HG03066 (cell line): ENCODE measurements around the gene FANCB.

Experiments used
- ATAC-seq: cut with Tn5 transposase; IDR thresholded peaks from one replicate; pipeline ENCODE4 v1.9.1; 2021; ENCODE audit warnings: low read depth; ENCODE audit not compliant: unreplicated experiment

Gene FANCB

DNA sequence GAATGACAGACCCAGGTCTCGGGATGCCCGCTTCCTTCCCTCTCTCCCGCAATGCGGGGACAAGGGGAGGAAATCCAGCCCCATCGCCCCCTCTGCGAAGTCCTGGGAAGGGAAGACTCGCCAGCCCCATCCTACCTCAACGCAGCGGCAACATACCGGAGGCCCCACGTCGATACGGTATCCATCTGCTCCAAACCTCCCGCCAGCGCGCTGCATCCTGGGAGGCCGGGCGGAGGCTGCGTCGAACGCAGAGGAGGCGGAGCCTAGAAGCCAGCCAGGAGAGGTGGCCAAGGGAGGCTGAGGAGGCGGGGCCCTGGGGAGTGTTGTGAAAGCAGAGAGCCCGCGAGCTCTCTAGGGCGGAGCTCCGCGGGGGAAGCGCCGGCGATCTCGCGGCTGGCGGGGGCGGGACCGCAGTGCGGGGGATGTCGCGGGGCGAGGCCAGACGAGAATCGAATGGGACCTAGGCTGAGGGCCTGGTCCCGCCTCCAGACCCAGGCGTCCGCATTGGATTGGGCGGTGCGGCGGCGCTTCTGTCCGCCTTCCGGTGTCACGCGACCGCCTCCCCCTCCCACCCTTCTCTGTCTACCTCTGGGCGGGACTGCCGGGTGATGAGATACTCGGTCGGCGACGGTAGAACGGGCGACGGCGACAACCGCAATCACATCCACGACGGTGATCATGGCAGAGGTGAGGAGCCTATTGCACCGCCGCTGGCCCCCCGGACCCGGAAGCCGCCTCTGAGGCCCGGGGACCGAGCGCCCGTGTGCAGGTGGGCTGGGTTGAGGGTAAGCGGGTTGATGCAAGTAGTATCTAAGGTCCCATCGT lies at the start of gene FANCB, which contains the start of gene MOSPD2:
TSS of gene FANCB (minus strand) at position 219 of the 825 bp plus-strand sequence. CDS start 7,559 bp downstream, outside the sequence.
TSS of gene MOSPD2 (plus strand) at position 571 of the 825 bp plus-strand sequence. CDS start at position 679, 108 bp downstream.
- ATAC-seq, result peak; percentile 94

DNA sequence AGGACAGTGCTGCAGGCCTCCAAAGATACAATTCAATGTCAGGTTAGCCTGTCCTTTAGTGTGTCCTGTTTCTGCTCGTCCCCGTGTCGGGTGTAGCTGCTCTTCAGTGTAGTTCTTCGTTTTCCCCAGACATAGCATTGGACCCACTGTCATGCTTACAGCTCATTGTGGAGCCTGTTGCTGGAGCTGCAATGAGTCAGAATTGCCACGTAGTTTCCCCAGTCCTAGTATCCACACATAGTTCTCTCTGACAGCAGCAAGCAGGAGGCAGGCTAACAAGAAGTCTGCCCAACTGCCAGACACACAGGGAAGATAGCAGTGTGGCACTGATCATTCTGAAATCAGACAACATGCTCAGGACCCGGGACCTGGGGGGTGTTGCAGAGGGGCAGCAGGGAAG lies 49.6 kb upstream of the FANCB start:
- no peak for ATAC-seq

DNA sequence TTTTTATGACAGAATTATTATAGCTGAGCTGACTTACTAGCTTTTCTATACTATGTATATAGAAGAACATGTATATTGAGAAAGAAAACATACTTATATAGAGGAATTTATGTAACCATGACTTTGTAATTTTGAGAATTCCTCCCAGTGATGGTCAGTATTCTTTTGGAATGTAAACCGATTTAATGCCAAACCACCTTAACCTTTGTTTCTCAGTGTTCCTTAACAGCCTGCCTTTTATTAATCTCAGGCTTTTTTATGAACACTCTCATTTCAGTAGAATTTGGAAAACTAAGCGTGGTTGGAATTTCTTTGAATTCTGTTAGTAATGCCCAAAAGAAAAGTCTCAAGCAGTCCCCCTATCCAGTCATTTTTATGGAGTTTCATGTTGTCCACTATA lies 47.3 kb upstream of the FANCB start:
- no peak for ATAC-seq

DNA sequence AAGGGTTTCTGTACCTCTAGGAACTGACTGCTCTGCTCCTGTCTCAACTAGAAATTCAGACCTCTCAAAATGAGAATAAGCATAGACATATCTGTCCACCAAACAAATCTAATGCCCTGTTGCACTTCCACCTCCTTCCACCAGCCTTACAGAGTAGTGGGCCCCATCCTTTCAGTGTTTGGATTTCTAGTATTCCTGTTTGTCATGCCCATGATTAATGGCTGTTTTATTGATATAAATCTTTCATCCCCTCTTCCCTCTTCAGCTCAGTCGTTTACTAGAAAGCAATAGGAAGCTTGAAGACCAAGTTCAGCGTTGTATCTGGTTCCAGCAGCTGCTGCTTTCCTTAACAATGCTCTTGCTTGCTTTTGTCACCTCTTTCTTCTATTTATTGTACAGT lies 46.5 kb upstream of the FANCB start:
- no peak for ATAC-seq

DNA sequence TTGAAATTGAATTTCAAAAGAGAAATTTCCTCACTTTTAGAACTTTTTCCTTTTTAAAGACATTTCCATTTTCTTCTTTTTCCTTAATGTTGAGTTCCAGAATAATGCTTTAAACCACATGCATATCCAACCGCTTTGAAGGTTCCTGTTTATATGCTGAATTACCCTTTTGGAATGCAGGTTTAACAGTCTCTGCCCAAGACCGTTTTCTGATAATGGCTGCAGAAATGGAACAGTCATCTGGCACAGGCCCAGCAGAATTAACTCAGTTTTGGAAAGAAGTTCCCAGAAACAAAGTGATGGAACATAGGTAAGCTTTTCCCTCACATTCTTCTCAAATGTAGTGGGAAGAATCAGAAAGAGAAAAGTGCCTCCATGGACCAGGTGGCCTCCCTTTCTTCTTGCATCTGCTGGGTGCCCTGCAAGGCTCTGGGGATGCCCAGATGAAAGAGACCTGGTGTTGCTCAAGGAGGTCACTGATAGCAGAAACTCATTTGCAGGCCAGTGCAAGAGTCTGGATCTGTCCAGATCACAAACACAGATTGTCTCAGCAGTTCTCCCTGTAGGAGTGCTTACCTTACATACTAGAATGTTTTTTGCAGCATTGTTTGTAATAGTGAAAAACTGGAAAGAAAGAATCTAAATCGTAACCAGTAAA lies 43.3 kb upstream of the FANCB start:
- no peak for ATAC-seq

DNA sequence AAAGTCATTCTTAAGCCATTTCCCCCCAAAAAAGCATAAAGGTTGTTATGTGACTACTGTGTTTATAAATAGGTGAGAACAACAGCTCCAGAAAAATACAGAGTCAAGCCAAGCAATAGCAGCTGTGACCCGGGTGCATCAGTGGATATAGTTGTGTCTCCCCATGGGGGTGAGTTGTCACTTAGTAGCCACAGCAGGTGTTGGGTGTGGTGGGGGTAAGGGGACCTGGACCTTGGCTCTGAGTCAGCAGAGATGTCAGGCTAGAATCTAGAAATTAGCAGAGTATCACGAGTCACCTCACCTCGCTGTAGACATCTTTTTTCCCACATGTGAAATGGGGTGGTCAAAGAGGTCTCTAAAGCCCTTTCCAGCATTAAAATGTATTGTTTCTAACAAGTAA lies 42.7 kb upstream of the FANCB start:
- no peak for ATAC-seq

DNA sequence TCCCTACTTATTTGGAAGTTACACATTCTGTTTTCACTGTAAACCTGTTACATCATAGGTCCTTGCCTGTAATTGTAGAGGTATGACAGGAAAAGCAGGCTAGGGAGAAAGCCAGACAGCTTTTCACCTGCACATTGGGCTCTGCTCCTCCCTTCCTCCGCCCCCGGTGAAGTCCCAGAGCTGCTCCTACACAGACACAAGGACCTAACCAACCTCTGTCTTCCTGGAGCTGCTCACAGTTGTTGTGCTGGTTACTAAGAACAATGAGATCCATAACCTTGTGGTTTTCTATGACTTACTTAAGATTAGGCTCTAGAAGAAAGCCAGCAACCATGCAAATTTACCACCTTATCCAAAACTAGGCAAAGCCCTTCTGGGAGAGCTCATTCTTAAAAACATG lies 40.4 kb upstream of the FANCB start:
- no peak for ATAC-seq

DNA sequence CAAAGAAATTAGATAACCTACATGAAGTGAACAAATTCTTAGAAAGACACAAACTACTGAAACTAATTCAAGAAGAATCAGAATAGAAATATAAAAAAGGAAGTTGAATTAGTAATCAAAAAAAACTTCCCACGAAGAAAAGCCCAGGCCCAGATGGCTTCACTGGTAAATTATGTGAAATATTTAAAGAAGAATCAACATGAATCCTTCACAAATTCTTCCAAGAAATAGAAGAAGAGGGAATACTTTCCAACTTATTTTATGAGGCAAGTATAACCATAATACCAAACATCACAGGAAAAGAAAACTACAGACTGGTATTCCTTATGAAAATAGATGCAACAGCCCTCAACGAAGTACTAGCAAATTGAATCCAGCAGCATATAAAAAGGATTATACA lies 31.0 kb upstream of the FANCB start:
- ATAC-seq, result no peak

DNA sequence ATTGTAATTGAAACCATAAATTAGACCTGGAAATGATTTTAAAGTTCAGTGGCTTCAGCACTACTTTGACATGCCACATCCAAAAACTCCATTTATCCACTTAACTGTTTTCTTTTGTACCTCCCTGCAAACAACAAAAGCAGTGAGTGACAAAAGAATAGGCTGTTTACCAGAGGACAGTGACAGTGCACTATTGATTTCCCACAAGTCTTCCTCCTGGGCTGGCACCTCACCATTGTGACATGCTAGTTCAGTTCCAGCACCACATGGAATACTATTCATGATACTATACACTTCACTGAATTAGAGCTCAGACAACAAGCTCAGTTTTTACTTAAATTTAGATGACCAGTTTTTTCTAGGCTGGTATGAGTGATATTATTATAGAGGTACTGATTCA lies 29.7 kb upstream of the FANCB start:
- ATAC-seq, result no peak

DNA sequence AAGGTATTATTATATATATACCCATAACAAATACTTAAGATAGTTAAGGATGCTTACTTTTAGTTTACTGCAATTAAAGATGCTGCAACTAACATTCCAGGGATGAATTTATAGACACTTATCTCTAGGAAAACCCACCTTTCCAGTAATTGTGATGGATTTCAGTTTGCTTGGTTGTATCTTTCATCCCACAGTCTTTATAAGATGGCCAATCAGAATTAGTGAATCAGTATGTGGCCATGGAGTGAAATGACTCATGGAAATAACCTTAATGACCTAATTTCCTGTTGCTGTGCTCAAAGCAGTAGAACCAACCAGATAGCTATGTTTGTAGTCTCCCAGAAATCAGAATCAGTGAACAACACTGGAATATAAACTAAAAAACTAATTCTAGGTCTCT lies 26.7 kb upstream of the FANCB start:
- ATAC-seq, result no peak

DNA sequence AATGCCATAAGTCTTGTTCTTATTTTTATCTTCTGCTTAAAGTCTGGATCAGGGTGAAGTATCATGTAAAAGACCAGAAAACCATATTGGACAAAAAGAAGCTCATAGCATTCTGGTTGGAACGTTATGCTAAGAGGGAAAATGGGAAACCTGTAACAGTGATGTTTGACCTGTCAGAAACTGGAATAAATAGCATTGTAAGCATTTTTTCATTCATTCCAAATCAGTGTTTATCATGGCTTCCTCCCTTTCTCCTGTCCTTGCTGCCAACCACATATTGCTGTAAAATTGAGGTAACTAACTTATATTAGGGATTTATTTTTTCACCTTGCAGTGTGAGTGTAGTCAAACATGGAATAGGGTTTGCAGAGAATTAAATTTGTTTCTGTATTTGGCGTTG lies 24.2 kb upstream of the FANCB start:
- ATAC-seq, result no peak

DNA sequence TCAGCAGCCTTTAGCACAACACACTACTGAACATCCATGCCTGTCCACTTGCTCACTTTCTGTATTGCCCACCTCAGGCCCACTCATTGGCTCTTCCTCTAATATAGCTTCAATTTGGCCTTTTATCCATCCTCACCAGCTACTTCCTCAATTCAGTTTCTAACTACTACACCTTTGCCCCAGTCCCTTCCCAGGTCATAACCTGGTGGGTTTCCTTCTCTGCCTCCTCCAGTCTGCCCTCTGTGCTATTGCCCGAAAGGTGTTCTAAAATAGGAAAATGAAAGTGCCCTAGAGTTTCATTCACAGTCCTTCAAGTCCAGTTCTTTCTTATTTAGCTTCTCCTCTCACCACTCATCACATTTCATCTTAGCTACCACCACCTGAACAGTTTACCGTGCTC lies 23.4 kb upstream of the FANCB start:
- ATAC-seq, result no peak

DNA sequence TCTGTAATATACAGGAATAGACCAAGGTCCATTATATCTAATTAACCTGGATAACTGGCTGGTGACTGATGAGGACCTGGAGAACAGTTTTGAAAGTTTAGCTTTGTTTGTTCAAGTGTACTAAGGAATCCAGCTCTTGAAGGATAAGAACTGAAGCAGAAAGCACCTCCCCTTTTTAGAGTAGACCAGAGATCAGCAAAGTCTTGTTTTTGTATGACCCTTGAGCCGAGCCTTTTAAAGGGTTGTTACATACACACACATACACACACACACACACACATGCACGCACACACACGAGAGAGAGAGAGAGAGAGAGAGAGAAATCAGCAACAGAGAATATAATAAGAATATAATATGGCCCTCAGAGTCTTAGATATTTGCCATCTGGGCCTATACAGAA lies 13.4 kb upstream of the FANCB start:
- no peak for ATAC-seq

DNA sequence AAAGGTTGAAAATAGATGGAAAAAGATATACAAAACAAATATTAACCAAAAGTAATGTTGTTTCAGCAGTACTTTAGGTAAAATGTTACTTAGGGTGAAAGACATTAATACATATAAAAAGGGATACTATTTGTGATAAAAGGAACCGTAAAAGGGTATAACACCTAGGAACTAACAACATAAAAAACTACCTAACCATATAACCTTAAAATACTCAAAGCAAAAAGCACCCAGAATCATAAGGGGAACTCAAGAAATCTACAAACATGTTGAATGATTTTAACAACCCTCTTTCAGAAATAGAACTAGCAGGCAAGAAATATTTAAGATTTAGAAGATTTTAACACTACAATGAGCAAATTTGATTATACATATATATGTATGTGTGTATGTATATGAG lies 11.8 kb upstream of the FANCB start:
- ATAC-seq, result no peak

DNA sequence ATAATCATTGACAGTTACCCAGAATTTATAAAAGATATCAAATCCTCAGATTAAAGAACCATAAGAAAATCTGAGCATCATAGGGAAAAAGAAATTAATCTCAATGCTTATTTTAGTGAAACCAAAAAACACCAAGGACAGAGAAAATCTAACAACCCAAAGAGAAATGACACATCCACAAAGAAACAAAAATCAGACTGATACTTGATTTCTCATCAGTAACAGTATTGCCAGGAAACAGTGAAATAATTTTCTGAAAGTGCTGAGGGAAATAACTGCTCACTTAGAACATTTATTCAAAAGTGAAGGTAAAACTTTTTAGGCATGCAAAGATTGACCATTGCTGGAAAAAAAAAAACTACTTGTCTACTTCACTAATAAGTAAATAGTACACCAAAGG lies 11.0 kb upstream of the FANCB start:
- no peak for ATAC-seq

DNA sequence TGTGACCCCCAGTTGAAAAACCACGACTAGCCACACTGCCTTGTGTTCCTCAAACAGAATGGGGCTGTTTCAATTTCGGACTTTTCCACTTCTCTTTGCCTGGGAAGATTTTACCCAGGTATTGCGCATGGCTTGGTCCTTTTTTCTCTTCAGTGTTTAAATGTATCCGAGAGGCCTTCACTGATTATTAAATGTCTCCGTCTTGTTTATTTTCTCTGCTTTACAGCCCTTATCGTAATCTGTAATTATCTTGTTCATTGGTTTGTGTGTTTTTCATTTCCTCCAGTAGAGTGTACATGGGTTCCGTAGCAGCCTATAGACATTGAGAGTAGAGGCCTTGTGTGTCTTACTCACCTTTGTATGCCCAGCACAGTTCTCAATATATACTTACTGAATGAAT lies 2.8 kb upstream of the FANCB start:
- no peak for ATAC-seq

DNA sequence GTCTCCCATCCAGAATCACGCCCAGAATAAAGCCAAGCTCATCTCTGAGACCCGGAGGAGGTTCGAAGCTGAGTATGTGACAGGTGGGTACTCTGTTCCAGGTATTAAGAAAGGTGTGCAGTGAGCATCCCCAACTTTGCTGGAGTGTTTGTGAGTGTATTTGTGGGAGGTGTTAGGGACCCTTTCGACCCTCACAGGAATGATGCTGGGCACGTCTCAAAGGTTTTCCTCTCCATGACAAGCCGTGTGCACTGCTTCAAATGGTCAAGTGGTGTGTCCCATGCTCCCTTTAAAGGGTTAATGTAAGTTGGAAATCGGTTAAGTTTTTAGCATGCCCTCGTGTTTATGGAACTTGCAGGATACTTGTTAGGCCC lies 794 bp upstream of the FANCB start:
- ATAC-seq, result no peak

DNA sequence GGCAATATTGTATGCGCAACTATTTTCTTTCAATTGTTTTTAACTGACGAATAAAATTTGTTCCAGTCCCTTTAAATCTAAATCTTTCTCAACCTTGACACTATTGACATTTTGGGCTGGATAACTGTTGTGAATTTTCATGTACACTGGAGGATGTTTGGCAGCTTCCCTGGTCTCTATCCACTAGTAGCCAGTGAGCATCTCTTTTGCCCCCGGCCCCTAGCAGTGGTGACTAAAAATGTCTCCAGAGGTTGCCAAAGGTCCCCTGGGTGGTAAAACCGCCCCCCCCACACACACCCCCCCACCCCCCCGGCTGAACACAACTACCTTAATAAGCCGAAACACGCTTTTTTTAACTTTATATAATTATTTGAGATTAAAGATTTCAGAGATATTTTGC lies 514 bp downstream of the FANCB start:
- ATAC-seq, result no peak

DNA sequence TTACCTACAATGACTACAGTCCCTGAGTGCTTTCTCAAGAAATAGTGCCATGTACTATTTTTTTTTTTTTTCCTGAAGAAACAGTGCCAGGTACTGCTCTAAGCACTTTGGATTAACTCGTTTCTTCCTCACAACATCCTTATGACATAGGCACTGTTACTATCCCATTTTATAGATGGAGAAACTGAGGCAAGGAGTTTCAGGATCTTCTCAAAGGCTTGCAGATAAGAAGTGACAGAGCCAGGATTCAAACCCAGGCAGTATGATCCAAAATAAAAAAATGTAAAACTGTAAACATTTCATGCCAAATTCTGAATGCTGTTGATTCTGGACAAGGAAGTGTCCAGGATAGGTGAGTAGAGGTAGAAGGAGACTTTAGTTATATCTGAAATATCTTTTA lies 1.1 kb downstream of the FANCB start:
- ATAC-seq, result no peak

DNA sequence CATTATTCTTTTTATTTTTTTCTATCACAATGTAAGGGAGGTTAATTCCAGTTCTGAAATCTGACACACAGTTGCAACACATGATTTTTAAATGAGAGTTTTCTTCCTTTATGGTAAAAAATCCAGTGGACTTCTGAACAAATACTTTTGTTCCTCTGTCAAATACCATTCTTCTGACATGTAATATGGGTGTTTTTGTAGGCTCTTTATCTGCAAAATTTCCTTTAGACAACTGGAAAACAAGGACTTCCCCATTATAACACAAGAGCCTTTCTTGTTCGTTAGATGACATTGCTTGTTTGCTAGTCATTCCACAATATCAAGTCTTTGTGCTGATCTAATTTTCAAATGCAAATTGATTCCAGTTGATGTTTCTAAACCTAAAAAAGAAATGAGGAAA lies 7.7 kb downstream of the FANCB start:
- ATAC-seq, result no peak

DNA sequence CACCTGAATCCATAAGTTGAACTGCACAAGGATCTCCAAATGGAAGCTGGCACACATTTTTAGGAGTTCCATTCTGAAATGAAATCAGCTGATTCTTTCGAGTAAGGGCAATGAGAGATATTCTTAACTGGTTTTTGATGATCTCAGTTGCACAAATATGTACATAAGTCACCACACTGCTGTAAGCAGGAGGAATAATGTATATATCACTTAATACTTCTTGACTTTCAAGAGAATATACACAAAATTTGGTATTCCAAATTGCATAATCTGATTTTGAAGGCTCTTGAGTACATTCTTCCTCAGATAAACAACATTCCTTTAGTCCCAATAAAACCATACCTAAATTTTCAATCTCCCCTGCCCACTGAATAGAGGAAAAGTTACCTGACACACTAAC lies 8.2 kb downstream of the FANCB start:
- no peak for ATAC-seq

DNA sequence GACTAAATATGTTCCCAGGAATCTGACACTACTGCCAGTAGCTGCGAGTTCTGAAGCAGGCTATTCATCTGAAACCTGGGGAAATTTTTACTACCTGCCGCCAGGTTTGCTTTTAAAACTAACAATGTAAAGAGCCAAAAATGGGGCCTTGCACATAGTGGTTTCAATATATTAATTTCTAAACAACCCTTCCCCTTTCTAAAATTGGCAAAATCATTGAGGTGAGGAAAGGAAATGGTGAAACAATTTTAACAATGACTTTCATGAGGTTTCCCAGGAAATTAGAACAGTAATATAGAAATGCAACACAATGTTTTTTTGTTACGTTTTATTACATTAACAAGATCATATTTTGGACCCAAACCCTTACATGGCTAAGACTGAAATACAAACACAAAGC lies 21.3 kb downstream of the FANCB start:
- ATAC-seq, result no peak
